ENCODE results near the gene TMPRSS2.
"Not testable (repeated sequence)": the region's sequence is repeated elsewhere in the genome, so short reads cannot be mapped to it uniquely, and the experiment has no call there.

The TMPRSS2 gene

GRCh38 chr21:41428847-41429246 lies 79.1 kb downstream of the TMPRSS2 start:
- in situ Hi-C loops (cut with MboI; ENCODE audit: low sequenced_read_pairs): no loop called here

GRCh38 chr21:41428311-41428710 lies 79.6 kb downstream of the TMPRSS2 start:
- in situ Hi-C loops (cut with MboI; ENCODE audit: low sequenced_read_pairs): no loop called here

GRCh38 chr21:41427556-41427955 lies 80.4 kb downstream of the TMPRSS2 start:
- in situ Hi-C loops (cut with MboI; ENCODE audit: low sequenced_read_pairs): no loop called here

- in situ Hi-C loops (cut with MboI; ENCODE audit: low sequenced_read_pairs): no loop called here
Measured at GRCh38 chr21:41426676-41427404, 81.1 kb downstream of the TMPRSS2 start.

GRCh38 chr21:41425954-41426675 lies 81.8 kb downstream of the TMPRSS2 start, which contains the start of gene MX1:
Gene MX1 (plus strand): TSS chr21:41426239. CDS start chr21:41432071, 5,832 bp downstream.
- in situ Hi-C loops (cut with MboI; ENCODE audit: low sequenced_read_pairs): no loop called here

GRCh38 chr21:41425588-41425953 lies 82.4 kb downstream of the TMPRSS2 start:
- in situ Hi-C loops (cut with MboI; ENCODE audit: low sequenced_read_pairs): no loop called here

- in situ Hi-C loops (cut with MboI; ENCODE audit: low sequenced_read_pairs): not testable (repeated sequence)
Measured at GRCh38 chr21:41423305-41423636, 84.7 kb downstream of the TMPRSS2 start.

- in situ Hi-C loops (cut with MboI; ENCODE audit: low sequenced_read_pairs): no loop called here
Measured at GRCh38 chr21:41422546-41423304, 85.2 kb downstream of the TMPRSS2 start.

- in situ Hi-C loops (cut with MboI; ENCODE audit: low sequenced_read_pairs): not testable (repeated sequence)
Measured at GRCh38 chr21:41420998-41421397, 87.0 kb downstream of the TMPRSS2 start.

- in situ Hi-C loops (cut with MboI; ENCODE audit: low sequenced_read_pairs): no loop called here
Measured at GRCh38 chr21:41419921-41420862, 87.8 kb downstream of the TMPRSS2 start.

- in situ Hi-C loops (cut with MboI; ENCODE audit: low sequenced_read_pairs): no loop called here
Measured at GRCh38 chr21:41418956-41419680, 88.8 kb downstream of the TMPRSS2 start.

GRCh38 chr21:41418393-41418792 lies 89.6 kb downstream of the TMPRSS2 start:
- in situ Hi-C loops (cut with MboI; ENCODE audit: low sequenced_read_pairs): no loop called here

GRCh38 chr21:41417505-41417904 lies 90.5 kb downstream of the TMPRSS2 start:
- in situ Hi-C loops (cut with MboI; ENCODE audit: low sequenced_read_pairs): not testable (repeated sequence)
